Psoas muscle (tissue), 8 donors: ENCODE results near the gene XKR3. TPM values are rescaled to one million over a fixed set of nuclear protein-coding genes. Genes with fewer than 3 reads are reported as not detected.
"Not testable (repeated sequence)": the region's sequence is repeated elsewhere in the genome, so short reads cannot be mapped to it uniquely, and the experiment has no call there.

Source experiments
- ATAC-seq, 4 donors: fragments of 200-7000 bp; cut with Tn5 transposase; one replicate each; pipeline ENCODE4 v1.9.1; 2020; ENCODE audit warnings: moderate library complexity in 3 of 4, mild to moderate bottlenecking in 2 of 4
- DNase-seq, 2 donors: peaks; one replicate each; pipeline ENCODE4 v3.0.0-alpha.2; 2020
- H3K27ac ChIP-seq: fragments of 200-600 bp; one replicate; pipeline ENCODE4 v1.8.0; 2022
- H3K27me3 ChIP-seq, 3 donors: fragments of 200-600 bp in 1 of 3; one replicate each; pipeline versions ENCODE4 v1.6.1 to v1.8.0; 2013 to 2022; ENCODE audit warnings: low read length in 2 of 3, mild to moderate bottlenecking in 2 of 3, moderate library complexity in 1 of 3; ENCODE audit not compliant: insufficient read depth in 3 of 3
- H3K36me3 ChIP-seq, 2 donors: fragments of 200-600 bp in 1 of 2; one replicate each; pipeline versions ENCODE4 v1.6.1 to v1.8.0; 2013 to 2022; ENCODE audit warnings: low read depth in 1 of 2, mild to moderate bottlenecking in 1 of 2, moderate library complexity in 1 of 2; ENCODE audit not compliant: insufficient read depth in 1 of 2
- H3K4me1 ChIP-seq: fragments of 200-600 bp; one replicate; pipeline ENCODE4 v1.8.0; 2022
- H3K4me3 ChIP-seq: fragments of 200-600 bp; one replicate; pipeline ENCODE4 v1.8.0; 2022; ENCODE audit warnings: mild to moderate bottlenecking
- H3K9me3 ChIP-seq: fragments of 200-600 bp; one replicate; pipeline ENCODE4 v1.8.0; 2022
- WGBS, 3 donors: extraction: QIAGEN DNeasy Blood & Tissue Kit; methylation state at CpG; one replicate each; pipeline versions ENCODE4 v1.1.6 to v1.1.7; 2013; 5-methylcytosine and 5-hydroxymethylcytosine counted together
- intact Hi-C, 2 donors: fragments of 100-400 bp; cut with DNase I; formaldehyde crosslinking; loops; one replicate each; pipeline versions ENCODE4 v1.11.0 to v1.14.2; 2022
- polyA plus RNA-seq, 3 donors: library from polyadenylated mRNA; stranded (reverse); fragments of 200-250 nt; gene quantifications; one replicate each; pipeline ENCODE4 v1.2.3, GENCODE V29; 2013
- total RNA-seq, 4 donors: library from RNA; stranded (reverse); fragmentation: NEBNext Ultra II Directional in 2 of 4; extraction: Animal tissue kit (Norgen Biotek cat#: 25700) in 2 of 4; gene quantifications; one replicate each; pipeline versions ENCODE4 v1.2.1 to v1.2.4, GENCODE V29; 2021 to 2023
- donor health status: healthy with polysubstance abuse.
- donor health status: DM: no; HTN: no; CAD: no; lungs with moderate emphysema.
- donor health status: Bipolar disorder and iron deficiency.
- donor health status: healthy.
- donor health status: DM: yes; HTN: yes; CAD: no.
- donor health status: DM: no; HTN: no; CAD: no.
- donor health status: DM: no; HTN: no; CAD: no.
- donor health status: DM: yes; HTN: yes; CAD: no.

The XKR3 gene
- total and polyA plus RNA-seq, 7 donors, result not detected

DNA sequence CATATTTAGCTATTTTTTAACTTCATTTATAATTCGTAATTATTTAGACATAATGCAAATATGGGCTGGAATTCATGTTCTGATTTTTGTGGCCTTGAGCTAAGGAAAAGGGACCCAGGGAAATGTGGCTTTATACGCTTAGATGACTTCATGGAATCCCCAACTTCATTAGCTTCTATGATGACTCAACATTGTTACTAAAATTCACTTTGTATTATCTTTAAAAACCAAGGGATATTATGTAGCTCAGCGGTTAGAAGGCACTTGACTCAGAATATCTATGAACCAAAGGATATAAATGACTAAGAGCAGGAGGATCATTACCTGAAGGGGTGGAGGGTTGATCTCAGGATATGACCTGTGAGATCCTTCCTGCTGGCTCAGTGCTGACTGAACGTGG, 64.8 kb downstream of the XKR3 start:
- H3K9me3 ChIP-seq, H3K27ac ChIP-seq, H3K4me1 ChIP-seq, intact Hi-C loops, H3K4me3 ChIP-seq, DNase-seq, ATAC-seq, H3K27me3 ChIP-seq, H3K36me3 ChIP-seq: not testable (repeated sequence)
- WGBS, 3 donors, result 55 to 58% (median 55%) methylated on average over 4 of the region's 4 CpGs

- intact Hi-C loops, ATAC-seq, H3K27ac ChIP-seq, DNase-seq, H3K4me1 ChIP-seq, H3K27me3 ChIP-seq, H3K4me3 ChIP-seq, H3K9me3 ChIP-seq, H3K36me3 ChIP-seq: not testable (repeated sequence)
- 51 to 62% (median 57%) methylated on average over 4 of the region's 4 CpGs for WGBS, 3 donors
Measured at GRCh38 chr22:16749282-16749681, 75.9 kb downstream of the XKR3 start.

GRCh38 chr22:16748160-16748929, 76.9 kb downstream of the XKR3 start:
- peak in 1 of 2 donors; percentile 32 for DNase-seq
- H3K4me1 ChIP-seq, H3K27me3 ChIP-seq, H3K27ac ChIP-seq, H3K36me3 ChIP-seq, H3K4me3 ChIP-seq, H3K9me3 ChIP-seq, intact Hi-C loops, ATAC-seq: not testable (repeated sequence)
- 75 to 84% (median 82%) methylated on average over 38 to 44 of the region's 45 CpGs for WGBS, 3 donors

DNA sequence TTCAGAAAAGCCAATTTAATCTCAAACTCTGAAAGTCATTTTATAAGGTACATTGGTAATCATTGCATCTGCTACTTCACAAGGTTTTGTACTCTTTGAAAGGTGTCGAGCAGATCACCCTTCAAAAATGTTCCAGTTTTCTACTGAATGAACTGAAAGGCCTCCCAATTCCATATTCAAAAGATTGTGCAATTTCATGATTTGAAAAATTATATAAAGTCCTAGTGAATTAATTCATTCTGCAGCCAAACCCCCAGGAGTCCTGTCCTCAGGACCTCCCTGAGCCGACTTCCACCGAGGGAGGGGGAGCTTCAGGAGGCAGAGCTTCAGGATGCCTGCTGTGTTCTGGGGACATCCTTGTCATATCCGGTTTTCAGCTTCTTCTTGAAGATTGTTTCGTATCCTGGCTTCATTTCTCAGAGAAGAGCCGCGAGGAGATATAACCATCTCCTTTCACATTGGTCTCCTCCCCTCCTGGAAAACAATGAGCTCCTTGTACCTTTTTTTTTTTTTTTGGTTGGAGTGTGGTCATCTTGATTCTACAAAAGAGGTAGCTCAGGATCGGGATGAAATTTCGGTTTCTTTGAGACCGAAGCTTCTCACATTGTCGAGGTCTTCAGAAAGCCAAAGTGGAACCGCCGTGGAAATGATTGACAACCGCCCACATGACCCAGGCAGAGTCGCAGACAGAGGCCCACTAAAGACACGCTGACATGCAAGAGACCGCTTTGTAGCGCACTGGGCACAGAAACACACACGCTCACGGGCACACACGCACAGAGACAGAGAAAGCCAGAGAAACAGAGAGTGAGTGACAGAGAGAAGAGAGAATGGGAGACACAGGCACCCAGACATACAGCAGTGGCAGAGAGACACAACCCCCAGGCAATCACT, 77.7 kb downstream of the XKR3 start:
- WGBS, 3 donors, result 87 to 91% (median 88%) methylated on average over 21 of the region's 21 CpGs
- DNase-seq, H3K4me3 ChIP-seq, H3K4me1 ChIP-seq, H3K9me3 ChIP-seq, intact Hi-C loops, H3K36me3 ChIP-seq, ATAC-seq, H3K27me3 ChIP-seq, H3K27ac ChIP-seq: not testable (repeated sequence)

DNA sequence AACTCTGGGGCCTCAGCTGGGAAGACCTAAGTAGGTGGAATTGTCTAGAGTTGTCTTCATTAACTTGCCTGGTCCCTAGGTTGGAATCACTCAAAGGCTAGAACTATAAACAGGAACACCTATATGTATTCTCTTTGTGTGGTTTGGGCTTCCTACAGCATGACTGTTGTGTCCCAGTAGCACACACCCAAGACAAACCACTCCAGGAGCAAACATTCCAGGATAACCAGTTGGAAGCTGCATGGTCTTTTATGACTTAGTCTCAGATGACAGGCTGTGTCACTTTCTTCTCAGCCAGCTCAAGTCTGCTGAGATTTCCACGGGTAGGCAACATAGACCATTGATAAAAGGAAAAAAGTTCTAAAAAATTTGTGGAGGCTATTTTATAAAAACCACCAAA, 90.9 kb downstream of the XKR3 start:
- H3K9me3 ChIP-seq, H3K4me1 ChIP-seq, intact Hi-C loops, H3K27ac ChIP-seq, ATAC-seq, DNase-seq, H3K36me3 ChIP-seq, H3K27me3 ChIP-seq, H3K4me3 ChIP-seq: not testable (repeated sequence)
- WGBS, 3 donors, result 22 to 28% (median 23%) methylated on average over 1 of the region's 1 CpG

Other genes with a start within 250 kb of the XKR3 start
- not detected for gene CCT8L2, start 232.6 kb downstream of the XKR3 start, total RNA-seq
- gene CCT8L2, start 232.6 kb downstream of the XKR3 start, polyA plus RNA-seq, result under 1 TPM in 1 of 3 donors, not detected in 2; 0.04 TPM
- gene GAB4, start 182.8 kb upstream of the XKR3 start, total RNA-seq, result not detected
- gene GAB4, start 182.8 kb upstream of the XKR3 start, polyA plus RNA-seq, result not detected